HG03280 (cell line): ENCODE measurements around the gene CPB1.
"Not testable (repeated sequence)": the region's sequence is repeated elsewhere in the genome, so short reads cannot be mapped to it uniquely, and the experiment has no call there.

Experiments
- ATAC-seq: cut with Tn5 transposase; IDR thresholded peaks from one replicate; pipeline ENCODE4 v1.9.1; 2021; ENCODE audit warnings: mild to moderate bottlenecking, moderate library complexity; ENCODE audit not compliant: unreplicated experiment

CPB1 gene

GRCh38 chr3:148827585-148827984 lies at the start of gene CPB1:
Gene CPB1, plus strand, starts transcription at chr3:148827811. Its CDS starts 13 bp downstream, at chr3:148827824.
- ATAC-seq: no peak

GRCh38 chr3:148778926-148779325 lies 48.7 kb upstream of the CPB1 start:
- ATAC-seq: no peak

DNA sequence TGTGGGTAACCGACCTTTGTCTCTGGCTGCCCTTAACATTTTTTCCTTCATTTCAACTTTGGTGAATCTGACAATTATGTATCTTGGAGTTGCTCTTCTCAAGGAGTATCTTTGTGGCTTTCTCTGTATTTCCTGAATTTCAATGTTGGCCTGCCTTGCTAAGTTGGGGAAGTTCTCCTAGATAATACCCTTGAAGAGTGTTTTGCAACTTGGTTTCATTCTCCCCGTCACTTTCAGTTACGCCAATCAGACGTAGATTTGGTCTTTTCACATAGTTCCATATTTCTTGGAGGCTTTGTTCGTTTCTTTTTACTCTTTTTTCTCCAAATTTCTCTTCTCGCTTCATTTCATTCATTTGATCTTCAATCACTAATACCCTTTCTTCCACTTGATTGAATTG lies 42.6 kb upstream of the CPB1 start:
- not testable (repeated sequence) for ATAC-seq

DNA sequence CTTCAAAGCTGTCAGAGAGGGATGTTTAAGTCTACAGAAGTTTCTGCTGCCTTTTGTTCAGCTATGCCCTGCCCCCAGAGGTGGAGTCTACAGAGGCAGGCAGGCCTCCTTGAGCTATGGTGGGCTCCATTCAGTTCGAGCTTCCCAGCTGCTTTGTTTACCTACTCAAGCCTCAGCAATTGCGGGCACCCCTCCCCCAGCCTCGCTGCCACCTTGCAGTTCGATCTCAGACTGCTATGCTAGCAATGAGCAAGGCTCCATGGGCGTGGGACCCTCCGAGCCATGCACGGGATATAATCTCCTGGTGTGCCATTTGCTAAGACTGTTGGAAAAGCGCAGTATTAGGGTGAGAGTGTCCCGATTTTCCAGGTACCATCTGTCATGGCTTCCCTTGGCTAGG lies 41.5 kb upstream of the CPB1 start:
- ATAC-seq: not testable (repeated sequence)

DNA sequence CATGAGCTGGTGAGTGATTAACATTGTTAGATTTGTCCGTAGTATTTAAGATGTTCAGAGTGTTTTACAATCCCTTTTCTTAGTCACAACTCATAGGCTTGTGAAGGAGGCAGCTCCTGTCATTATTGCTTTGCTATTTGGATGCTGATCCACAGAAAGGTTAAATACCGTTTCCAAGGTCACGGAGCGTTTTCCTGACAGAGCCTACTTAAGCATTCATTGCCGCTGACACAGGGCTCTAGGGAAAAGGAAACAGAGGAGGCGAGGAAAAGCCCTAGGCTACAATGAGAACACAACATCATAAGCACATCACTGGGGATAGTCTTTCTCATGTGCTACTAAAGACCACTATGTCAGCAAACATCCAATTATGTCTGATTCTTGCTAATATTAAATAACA lies 38.5 kb upstream of the CPB1 start:
- ATAC-seq: no peak

GRCh38 chr3:148789906-148790305 lies 37.7 kb upstream of the CPB1 start:
- ATAC-seq: no peak

DNA sequence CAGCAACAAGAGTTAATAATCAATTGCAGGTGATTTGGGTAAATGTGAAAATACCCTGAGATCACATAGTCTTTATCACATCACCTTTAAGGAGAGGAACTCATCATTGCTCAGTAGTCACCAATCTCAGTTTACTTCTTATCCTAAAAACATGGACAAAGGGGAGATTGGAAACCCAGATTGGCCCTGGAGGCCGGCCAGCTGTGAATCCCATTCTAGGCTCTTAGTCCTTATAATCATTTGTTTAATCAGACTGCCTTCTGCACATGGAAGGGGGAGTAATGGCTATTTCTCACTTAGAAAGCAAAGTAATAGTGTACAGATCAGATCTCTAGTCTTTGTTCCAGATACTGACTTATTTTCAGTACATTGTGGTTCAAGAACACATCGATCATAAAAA lies 37.2 kb upstream of the CPB1 start:
- ATAC-seq: no peak

GRCh38 chr3:148790851-148791735 lies 36.5 kb upstream of the CPB1 start:
- ATAC-seq: no peak

DNA sequence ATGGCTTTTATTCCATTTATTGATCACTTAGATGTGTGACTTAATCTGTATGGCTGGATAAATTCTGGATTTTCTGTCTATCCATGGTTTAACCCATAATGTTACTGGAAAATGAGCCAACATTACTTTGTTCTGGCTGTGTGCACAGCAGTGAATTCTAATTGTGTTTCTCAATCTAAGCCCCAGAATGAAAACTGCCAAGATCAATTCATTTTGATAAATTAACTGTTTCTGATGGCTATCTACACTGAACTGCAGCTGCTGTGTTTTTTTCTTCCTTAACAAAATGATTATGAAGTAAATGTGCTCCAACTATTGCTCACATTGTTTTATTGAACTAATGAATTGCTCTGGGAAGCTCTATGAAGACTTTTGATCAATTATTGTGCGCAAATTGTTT lies 35.7 kb upstream of the CPB1 start:
- no peak for ATAC-seq

DNA sequence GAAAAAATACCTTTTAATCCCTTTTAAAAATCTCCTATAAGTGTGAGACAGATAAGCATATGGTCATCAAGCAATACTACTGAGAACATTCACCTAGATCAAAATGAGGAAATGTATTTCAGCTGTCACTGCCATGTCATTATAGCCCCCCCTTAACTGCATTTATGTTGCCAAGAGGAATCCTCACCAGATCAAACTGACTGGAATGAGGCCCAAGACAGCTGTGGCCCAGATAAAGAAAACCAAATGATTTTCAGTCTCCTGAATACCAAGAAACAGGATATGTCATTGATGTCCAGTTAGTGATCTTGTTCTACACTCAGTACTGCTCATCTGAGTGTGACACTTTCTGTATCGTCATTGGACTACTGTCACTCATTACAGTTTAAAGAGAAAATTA lies 35.1 kb upstream of the CPB1 start:
- ATAC-seq: no peak

DNA sequence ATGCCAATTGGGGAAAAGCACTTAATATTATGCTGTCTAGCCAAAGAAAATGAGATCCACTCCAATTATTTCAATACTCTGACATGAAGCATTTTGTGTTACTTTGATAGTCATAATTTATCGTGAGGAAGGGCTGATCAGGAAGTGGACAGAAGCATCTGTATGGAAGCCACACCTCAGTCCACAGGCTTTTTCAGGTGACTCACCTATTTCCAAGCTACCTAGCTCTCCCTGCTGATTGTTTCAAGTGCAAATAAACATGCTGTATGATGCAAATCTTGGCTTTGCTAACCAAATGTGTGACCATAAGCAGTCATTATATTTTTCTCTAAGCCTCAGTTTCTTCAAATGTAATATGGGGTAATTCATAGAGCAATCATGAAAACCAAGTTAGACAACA lies 30.8 kb upstream of the CPB1 start:
- no peak for ATAC-seq

- no peak for ATAC-seq
These were observed 29.8 kb upstream of the CPB1 start for GRCh38 chr3:148797795-148798194.

DNA sequence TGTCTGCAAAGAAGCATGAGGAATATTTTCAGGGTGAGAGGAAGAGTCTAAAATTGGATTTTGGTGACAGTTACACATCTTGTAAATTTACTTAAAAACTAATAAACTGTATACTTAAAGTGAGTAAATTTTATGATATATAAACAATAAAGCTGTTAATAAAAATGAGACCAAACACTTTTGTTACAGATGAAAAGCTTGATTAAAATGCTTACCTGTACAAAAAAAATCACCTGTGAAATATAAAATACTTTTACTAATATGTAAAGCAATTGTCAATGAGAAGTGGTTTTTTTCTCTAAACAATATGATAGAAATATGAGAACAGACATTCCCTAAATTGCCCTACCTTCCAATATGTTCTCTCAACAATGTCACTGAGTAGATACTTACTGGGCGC lies 27.2 kb upstream of the CPB1 start:
- ATAC-seq: no peak

- no peak for ATAC-seq
These were observed 17.8 kb upstream of the CPB1 start for GRCh38 chr3:148809835-148810234.

DNA sequence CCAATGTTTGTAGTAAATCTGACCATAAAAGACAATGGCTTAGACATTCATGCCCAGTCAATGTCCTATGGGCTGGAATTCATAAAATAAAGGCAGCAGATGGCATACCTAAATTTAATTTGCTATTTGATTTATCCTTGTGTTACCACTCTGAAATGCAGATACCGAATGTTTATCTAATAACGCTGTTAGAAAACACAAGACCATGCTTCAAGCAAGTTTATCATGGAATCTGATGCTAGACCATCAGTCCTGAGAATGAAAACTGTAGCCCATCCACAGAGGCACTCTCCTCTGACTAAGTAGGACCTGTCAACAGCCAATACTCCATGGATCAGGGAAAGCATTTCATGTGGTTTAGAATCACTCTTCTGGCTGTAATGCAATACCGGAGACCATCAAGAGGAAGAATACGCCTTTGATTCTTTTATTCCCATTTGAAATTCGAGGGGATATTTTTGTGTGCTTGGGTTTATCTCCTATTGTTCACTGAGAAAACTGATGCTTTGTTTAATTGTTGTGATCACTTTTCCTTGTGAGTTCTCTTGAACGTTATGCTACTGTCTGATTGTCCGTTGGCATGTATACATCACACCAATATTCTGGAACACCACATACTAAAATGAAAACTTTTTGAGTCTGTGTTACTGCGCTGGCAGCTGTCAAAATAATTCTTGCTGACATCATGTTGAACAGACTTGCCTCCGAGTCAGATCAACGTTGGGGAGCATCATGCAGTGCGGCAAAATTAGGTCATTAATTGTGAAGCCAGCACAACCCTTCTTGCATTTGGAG lies 12.1 kb upstream of the CPB1 start:
- no peak for ATAC-seq

GRCh38 chr3:148816427-148816826 lies 11.2 kb upstream of the CPB1 start:
- no peak for ATAC-seq

DNA sequence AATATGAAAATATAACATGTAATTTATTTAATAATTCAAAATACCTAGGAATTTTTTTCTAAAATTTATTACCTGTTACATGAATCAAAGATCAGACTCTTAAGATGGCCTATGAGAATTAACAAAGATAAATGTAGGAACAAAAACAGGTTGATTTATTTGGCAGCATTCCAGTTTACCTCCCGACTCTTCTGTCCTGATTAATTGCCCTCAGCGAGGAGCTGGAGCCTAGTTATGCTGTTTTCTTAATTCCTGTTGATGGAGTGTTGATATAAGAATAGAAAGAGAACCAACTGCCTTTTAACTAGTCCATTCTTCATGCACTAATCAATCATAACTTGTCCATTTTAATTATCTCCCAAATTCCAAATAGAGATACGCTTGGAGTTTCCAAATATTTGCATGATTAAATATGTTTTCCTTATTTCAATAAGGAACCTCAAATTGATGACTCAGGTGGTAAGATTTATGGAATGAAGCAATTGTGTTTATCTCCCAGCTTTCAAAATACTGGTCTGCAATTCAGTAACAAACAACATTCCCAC lies 10.6 kb upstream of the CPB1 start:
- ATAC-seq: no peak

DNA sequence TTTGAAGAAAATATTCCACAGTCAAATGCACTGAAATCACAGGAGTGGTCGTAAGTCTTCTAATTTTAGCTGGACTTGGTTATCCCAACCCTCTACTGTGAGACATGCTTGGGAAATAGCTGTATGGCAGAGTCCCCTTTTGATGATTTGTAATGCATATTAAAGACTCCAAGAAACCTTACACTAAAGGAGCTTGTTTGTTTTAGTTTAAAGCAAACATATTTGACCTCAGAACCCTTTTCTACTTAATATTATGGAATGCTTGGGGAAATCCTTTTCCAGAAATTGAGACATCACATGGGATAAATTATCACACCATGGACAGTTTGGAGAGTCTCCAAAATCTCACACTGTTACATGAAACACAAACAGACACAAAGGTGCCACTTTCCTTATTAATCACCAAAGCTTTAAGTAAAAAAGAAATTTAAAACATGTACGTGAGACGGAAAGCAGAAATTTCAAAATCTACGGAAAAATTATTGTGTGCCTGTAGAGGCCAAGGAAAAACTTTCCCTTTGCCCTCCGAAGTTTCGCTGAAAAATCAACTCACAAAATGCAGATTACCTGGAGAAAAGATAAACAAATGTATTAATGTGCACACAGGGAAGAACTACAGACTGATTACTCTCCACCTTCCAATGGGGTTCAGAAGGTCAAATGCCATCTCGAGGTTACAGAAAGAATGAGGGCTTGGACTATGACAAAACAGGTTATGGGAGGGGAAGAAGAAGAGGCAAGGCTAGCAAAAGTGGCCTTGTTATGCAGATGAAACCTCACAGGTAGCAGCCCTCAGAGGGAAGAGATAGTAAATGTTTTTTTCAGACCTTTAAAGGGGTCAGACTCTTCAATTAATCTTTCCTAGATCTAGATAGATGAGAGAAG lies 7.0 kb upstream of the CPB1 start:
- ATAC-seq: no peak

GRCh38 chr3:148823026-148823425 lies 4.6 kb upstream of the CPB1 start:
- no peak for ATAC-seq

DNA sequence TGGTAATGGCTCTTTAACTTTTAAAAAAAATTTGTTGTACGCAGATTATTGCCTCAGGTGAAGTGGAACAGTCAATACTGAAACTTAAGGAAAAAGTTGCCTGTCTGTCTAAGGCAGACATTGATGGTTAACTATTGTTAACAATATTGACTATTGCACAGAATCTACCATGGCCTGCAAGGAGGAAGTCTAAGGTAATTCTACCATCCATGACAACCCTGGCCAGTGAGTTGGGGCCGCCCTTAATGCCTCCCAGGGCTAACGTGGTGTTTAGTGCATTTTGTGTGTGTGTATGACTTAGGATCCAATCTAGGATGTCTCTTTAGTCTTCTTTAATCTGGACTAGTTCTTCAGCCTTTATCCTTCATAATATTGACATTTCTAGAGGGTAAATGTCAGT lies 2.1 kb upstream of the CPB1 start:
- no peak for ATAC-seq

- no peak for ATAC-seq
These were observed 602 bp downstream of the CPB1 start for GRCh38 chr3:148828136-148828690.
